DMS53 treated with DMSO at 0.1 percent for 48 hours (cell line): ENCODE measurements around the gene KPNA1.

ENCODE experiments used
- DNase-seq: peaks from one replicate; lab custom pipeline; 2025; ENCODE audit not compliant: unreplicated experiment; lab: John Stamatoyannopoulos, UW

Gene KPNA1

DNA sequence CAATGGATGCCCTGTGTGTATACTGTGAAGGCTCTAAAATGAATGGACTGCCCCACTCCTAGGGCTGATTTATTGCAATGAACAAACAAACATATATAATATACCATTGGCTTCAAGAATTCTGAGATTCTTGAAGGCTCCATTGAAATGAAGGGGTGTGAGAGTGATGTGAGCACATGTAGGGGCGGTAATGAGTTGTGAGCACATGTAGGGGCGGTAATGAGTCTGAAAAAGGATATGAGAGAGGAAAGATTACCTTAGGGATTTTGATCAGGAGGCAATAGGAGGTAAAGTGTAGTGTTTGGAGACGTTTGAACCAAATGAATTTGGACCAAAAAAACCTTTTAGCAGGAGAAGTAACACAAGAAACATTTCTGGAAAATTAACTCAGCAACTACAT is 127.0 kb downstream of the KPNA1 start:
- DNase-seq = no peak

DNA sequence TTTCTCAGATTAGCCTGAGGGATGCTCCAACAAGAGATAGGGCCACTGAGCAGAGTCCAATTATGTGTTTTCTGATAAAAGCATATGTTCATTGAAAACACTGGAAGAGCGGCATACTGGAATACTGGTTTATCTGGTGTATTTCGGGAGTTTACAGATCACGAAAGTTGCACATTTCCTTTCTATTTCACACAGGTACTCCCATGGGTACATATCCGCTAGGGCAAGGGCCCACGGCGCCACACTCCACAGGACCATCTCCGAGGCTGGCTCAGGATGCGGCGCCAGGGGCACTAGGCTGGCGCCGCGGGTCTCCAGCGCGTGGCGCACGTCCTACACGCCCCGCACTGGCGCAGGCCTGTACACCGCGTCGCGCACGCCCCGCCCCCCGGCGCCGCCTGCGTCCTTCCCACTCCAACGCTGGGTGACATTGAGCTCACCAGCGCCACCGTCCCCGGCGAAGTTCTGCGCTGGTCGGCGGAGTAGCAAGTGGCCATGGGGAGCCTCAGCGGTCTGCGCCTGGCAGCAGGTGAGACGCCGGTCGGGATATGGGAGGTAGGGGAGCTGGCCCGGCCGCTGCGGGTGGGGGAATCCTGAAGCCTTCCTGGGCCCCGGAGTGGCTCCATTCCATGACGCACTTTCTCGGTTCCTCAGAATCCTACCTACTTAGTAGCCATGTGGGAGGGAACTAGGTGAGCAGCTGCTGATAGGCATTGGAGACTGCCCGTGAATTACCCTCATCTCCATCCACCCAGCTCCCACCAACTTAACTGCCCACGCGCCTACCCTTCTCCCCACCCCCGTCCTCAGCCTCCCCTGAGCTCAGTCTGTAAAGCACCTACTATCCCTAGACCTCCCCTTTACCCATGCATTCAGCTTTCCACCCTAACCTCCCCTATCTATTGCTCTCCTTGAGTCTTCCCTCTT is 130.7 kb downstream of the KPNA1 start, which contains the start of gene FAM162A:
Gene FAM162A, plus strand, starts transcription at position 412 of the 927 bp plus-strand sequence. Its CDS starts 84 bp downstream, at position 496.
- peak; percentile 82 for DNase-seq

DNA sequence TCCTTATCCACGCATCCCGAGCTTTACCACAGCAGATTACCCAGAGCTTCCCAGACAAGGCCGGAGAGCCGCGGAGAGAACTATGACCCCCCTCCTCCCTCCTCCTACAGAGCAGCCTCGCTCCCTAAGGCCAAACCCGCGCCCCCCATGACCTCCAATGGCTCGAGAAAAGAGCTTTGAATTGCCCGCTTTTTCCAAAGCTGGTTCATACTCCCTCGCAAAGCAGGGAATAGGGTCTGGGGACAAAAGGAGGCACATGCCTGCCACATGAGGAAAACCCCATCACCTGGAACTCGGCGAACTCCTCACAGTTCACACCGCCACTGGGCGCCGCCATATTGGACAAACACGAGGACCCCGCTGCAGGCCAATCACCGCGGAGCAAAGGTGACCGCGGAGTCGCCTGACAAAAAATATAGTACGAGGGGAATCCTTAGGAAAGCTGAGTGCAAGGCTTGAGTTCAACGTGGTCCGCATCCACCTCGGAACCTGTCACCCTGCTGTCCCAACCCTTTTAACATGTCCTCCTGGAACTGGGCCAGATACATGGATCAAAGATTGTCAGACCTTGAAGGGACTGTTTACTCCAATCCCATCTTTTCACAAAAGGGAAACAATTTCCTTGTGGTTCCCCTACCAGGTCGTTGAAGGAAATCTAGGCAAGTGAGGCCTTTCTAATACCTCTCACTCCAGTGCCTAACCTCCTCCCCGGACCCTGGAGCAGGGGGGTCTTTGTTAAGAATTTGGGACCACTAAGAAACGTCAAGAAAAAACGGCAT is 131.7 kb downstream of the KPNA1 start, which contains the start of gene MIX23:
Gene MIX23, minus strand, starts transcription at position 344 of the 779 bp plus-strand sequence. Its CDS starts 7 bp downstream, at position 337.
- DNase-seq = peak; percentile 60

DNA sequence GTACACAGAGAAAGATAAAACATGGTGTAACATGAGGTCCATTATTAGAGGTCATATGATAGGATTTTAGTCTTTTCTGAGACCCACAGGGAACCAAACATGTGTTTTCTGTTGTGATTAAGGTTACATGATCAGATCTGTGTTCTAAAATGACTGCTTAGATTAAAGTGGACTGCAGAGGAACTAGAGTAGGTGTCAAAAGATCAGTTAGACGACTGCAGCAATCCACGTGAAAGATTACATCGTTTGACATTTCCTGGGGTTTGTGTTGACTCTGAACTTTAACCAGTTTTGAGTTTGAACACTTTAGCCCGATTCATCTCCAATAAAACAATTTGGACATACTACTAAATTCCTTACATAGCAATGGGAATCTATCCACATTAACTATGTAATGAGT is 136.8 kb downstream of the KPNA1 start:
- no peak for DNase-seq

DNA sequence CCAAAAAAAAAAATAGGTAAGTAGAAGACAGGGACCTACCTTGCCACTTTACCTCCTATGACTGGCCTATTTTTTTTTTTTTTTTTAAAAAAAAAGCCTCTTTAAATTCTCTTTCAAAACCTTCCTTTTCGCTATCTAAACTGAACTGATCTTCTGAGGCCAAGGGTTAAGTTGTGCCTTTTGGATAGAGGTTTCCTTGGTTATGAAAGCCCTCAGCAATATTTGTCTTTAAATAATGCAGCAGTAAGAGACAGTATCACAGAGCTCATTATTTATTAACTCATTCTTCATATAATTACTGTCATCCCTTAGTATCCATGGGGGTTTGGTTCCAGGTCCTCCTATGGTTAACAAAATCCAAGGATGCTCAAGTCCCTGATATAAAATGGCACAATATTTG is 140.7 kb downstream of the KPNA1 start:
- DNase-seq = no peak
